Measurements from ENCODE around the gene GBGT1. TPM values are rescaled to one million over a fixed set of nuclear protein-coding genes. Genes with fewer than 3 reads are reported as not detected.
A peak's percentile ranks its signal among the peaks of the same experiment; 100 is the strongest.

The GBGT1 gene
- total and polyA plus RNA-seq, 9 of the 15 experiments (the other 6 are each of a cell fraction or from before 2014, with no cell fraction given) = 0.55 to 25.8 (median 13.7) TPM

- TF ChIP-seq ZNF79 (CRISPR knock-in tag; IDR thresholded peaks at IDR 0.05; ENCODE audit: low read depth) (no peak), RERE (CRISPR knock-in tag; IDR thresholded peaks at IDR 0.05; ENCODE audit: borderline replicate concordance) (no peak), PHF21A (IDR thresholded peaks at IDR 0.05; ENCODE audit: borderline replicate concordance, low read depth) (no peak), LEF1 (IDR thresholded peaks at IDR 0.05) (no peak), NR0B1 (IDR thresholded peaks at IDR 0.05; ENCODE audit: partially characterized antibody) (no peak), ZNF146 (CRISPR knock-in tag; IDR thresholded peaks at IDR 0.05; ENCODE audit: unreplicated experiment) (no peak), YY1 (IDR thresholded peaks at IDR 0.05; ENCODE audit: borderline replicate concordance in 1 of 3, control insufficient read depth in 1 of 3, extremely low read depth in 1 of 3, insufficient read depth in 3 of 3, insufficient read length in 1 of 3, insufficient replicate concordance in 2 of 3, low read depth in 1 of 3, low read length in 2 of 3) (peak in 1 of 3 experiments; percentile 21), GATAD2A (IDR thresholded peaks at IDR 0.05) (no peak), MBD2 (IDR thresholded peaks at IDR 0.05; ENCODE audit: borderline replicate concordance, low read depth) (no peak), ZNF561 (CRISPR knock-in tag; conservative IDR thresholded peaks at IDR 0.05) (no peak)
Measured at GRCh38 chr9:133160742-133161546, 2.8 kb downstream of the GBGT1 start (continued).

Data from K562 (cell line).